Measurements from ENCODE around the gene NELL1.
A peak's percentile ranks its signal among the peaks of the same experiment; 100 is the strongest.

The NELL1 gene

DNA sequence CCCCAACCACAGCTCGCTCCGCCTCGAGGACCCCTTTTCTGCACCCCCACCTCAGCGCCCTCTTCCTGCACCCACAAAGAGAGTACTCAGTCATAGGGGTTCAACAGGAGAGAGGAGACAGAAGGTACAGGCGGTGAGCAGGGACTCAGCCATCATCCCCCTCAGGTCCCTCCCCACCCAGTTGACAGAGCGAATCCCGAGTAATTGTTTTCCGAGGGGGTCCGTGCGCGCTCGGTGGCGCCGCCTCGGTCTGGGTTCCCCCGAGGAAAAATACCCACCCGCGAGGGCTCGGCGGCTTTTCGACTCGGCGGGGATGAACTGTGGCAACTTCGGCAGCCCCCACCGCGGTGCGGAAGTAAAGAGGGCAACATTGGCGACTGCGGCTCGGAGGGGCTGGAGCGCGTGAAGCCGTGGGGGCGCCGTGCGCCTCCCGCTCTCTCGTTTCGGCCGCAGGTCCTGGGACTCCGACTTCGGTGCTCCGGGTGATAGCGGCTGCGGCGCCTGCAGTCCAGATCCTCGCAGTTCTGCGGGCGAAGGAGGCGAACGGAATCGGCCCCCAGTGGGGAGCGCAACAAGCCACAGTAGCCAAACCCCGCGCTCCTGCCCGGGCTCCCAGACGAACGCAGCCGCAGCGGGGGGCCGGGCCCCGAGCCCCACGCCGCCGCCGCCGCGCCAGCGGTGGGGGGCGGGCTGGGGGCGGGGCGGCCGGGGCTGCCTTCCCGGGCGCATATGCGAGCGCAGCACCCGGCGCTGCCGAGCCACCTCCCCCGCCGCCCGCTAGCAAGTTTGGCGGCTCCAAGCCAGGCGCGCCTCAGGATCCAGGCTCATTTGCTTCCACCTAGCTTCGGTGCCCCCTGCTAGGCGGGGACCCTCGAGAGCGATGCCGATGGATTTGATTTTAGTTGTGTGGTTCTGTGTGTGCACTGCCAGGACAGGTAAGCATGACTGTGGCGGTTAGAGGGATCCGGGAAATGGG, at the start of gene NELL1:
NELL1 (plus strand) TSS at position 743 of the 976 bp plus-strand sequence.
- no peak for DNase-seq

DNA sequence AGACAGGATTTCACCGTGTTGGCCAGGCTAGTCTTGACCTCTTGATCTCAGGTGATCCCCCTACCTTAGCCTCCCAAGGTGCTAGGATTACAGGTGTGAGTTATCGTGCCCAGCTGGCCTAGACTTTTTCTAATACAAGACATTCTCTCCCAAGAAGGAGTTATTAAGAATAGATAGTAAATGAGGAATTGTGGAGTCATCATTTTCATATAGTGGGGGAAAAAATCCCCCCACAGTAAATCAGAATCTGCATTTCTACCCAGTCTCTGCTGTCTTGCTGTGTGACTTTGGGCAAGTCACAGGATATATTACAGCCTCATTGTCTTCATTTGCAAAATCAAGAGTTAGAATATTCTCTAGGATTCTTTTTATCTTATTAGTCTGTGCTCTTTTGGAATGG, 48.4 kb upstream of the NELL1 start:
- no peak for DNase-seq

DNA sequence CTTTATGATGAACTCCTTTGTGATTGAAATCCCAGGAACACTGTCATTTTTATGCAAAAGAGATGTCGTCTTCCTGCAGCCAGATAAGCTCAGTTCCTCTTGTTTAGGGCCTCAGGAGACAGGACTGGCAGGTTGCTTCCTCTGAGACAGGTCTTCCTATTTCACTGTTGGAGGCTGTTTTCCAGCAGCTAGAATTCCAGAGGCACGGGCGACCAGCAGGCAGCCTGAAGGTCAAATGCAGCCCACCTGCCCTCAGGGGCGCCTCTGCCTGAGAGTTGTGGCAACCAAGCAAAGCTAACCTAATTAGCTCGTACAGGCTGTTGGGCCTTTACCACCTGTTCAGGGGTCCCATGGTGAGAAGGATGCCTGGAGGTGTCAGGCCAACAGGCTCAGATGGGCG, 47.7 kb upstream of the NELL1 start:
- no peak for DNase-seq

DNA sequence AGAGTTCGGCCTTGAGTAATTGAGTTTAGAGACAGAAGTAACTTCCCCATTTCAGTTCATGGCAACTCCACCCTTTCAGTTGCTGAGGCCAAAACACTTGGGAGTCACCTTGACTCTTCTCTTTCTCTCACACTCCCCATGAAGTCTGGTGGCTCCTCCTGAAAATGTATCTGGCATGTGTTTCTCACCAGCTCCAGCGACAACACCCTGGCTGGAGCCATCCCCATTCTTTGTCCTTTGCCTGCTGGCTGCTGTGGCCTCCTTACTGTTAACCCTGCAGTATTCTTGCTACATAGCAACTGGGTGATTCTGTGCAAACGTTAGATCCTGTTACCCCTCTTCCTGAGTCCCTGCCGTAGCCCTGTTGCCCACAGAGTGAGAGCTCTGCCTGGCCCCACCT, 46.1 kb upstream of the NELL1 start:
- no peak for DNase-seq

DNA sequence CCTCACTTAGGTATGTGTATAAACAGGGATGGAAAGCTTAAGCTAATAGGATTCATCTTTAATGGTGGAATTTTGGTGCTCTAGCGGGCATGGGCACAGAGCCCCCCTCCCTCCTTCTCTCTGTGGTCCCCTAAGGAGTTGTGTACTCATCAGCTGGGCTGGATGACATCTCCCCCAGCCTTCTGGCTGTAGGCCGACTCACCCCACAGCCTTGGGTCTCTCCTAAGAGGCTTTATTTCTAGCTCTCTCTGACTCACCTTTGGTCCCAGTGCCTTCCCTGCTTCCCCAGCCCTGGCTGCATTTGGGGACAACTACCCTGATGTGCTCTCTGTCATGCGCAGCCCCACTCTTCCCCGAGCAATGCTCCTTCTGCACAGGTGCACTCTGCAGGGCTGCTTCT, 43.1 kb upstream of the NELL1 start:
- no peak for DNase-seq

DNA sequence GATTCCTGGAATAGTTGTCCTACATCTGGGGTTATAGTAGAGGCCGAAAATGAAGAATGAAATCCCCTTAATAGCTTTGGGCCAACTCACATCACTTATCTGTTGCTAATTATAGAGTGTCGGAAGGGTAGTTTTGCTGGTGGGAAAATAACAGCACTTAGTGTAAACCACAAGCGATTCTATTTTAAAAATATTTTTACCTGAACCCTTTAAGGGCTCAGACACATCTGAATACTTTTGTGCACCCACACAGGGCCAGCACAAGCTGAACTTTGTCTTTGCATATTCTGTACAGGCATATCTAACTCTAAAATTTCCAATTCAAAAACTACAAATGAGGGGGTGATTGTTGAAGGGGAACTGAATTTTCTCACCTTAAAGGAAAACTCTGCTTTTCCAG, 42.4 kb upstream of the NELL1 start:
- DNase-seq = no peak

DNA sequence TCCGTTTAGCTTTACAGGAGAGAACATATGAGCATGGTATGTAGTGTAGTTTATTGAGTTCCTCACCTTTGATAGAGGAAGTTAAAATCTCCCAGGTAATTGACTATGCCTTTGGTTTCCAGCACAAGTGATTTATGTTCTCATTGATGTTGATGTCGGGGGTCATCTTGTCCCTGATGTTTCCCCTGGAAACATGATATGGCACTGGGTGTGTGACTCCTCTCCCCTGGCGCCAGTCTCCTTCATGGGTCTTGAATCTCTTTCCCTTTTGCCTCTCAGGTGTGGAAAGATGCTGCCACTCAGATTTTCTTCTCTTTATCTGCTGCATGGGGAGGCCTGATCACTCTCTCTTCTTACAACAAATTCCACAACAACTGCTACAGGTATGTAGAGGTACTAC, 41.7 kb upstream of the NELL1 start:
- no peak for DNase-seq

DNA sequence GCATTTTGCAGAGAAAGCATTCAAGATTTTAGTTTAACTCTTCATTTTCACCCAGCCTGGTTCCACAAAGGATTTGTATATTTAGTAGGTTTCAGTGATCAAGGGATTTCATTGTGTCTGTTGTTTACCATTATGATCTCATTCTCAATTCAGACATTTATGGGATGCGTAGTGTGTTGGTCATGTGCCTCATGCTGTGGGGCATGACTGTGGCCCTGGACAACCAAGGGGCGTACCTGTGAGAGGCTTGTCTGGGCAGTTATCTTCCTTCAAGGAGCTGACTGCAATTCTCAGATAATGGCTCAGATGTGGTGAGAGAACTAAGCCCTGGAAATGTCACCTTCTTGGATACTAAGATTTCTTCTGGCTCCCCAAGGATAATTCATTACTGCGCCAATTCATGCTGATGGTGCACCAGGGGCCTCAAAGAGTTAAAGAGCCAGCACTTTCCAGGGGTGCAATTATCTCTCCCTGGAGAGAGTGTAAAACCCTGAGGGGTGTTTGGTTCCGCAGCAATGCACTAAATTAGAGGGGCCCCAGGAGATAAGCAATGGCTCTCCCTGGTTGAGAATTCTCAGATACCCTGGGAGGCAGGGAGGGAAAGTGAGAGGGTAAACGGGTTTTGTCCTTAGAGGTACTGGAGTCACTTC, 37.7 kb upstream of the NELL1 start:
- DNase-seq = no peak

DNA sequence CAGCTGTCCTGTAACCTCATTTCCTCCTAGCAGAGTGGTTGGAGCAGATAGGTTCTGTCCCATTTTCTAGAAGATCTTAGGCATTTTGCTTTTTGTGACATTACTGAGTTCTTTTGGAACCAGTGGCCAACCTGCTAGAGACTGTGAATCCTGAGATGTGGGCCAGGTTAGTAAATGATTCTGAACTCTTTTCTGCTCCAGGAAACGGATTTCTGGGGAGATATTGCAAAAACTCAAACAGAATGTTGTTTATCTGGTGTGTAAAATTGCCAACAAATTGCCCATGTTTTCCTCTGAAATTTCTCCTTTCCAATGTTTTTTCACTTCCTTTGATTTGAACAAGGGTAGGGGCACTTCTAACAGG, 37.2 kb upstream of the NELL1 start:
- DNase-seq = no peak

DNA sequence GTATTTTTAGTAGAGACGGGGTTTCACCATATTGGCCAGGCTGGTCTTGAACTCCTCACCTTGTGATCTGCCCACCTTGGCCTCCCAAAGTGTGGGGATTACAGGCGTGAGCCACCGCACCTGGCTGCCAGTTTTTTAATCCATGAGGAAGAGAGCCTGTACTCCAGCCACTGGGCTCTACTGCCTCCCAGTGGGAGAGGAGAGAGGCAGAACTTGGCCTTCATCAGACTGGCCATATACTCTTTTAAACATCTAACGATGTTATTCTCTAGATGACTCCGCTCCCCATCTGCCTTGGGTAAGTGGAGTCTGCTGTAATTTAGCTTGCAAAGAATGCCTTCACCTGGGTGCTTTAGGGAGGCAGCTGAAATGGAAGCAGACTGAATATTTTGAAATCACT, 35.3 kb upstream of the NELL1 start:
- DNase-seq = no peak

DNA sequence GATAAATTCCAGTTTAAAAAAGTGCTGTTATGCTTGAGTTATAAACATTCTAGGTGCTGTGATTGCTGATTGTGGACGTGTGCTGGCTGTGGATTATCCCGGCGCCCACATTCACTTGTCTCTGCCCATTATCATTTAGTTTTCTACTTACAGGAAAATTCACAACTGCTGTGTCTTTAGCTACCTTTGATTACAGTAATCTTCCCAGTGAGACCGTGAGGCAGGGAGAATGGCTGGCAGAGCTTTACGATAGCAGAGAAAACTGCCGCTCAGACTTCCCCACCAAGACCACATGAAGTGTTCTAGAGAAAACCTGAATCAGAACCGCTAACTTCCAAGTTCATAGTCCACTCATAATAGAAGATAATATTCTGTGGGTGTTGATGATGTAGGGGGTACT, 34.6 kb upstream of the NELL1 start:
- DNase-seq = no peak

DNA sequence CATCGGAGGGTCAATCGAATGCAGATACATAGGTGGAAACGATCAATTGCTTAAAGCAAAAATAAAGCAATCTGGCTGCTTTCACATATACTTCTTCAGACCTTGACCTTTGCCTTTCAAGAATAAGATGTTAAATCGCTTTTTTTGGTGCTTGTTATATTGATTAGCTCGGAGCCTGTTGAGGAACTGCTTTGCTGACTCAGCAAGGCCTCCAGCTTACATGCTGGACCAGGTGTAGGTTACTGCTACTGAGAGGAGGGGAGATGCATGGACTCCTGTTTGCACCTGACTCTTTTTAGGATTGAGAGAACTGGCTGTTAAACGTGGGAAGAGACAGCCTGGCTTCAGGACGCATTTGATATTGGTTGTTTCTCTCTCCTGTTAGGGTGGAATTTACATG, 31.3 kb upstream of the NELL1 start:
- no peak for DNase-seq

DNA sequence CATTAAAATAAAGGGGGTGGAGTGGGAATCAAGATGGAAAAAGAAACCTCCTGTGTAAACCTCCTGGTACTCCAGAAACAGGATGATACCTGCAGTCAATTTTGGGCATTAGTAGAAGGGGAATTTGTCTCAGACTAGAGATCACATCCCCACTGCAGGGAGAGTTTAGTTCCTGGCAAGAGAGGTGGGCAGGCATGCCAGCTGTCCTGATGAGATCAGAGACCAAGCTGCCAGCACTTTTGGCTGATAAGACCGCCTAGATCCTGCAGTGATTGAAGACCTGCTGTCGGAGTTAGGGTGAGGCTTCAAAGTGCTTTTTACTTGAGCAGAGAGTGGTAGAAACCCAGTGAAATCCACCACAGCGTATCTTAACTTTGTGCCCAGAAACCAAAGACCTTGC, 29.7 kb upstream of the NELL1 start:
- DNase-seq = no peak

DNA sequence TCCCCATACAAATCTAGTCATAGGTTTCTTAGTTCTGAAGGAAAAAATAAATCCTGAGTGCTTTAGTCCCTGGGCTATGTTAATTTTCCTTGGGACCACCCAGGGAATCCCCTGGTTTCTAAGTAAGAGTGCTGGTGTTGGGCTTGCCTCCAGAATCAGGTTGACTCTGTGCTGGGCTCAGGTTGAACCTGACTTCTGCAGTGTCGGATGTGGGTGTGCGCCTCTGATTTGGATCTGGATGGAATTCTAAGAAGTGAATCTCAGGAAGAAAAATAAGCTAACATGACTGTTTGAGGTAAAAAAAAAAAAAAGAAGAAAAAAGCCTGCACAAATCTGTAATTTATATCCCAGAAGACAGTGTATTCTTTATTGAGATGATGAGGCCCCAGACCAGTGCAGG, 29.0 kb upstream of the NELL1 start:
- no peak for DNase-seq

DNA sequence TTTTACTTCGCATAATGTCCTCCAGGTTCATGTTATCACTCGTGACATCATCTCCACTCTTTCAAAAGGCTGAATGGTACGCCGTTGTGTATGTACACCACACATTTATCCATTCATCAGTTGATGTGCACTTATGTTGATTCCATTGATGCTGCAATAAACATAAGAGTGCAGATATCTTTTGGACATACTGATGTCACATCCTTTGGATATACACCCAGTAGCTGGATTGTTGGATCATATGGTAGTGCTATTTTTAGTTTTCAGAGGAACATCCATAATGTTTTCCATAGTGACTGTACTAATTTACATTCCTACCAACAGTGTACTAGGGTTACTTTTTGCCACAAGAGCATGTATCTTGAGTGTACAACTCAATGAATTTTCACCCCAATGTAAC, 25.0 kb upstream of the NELL1 start:
- DNase-seq = no peak

DNA sequence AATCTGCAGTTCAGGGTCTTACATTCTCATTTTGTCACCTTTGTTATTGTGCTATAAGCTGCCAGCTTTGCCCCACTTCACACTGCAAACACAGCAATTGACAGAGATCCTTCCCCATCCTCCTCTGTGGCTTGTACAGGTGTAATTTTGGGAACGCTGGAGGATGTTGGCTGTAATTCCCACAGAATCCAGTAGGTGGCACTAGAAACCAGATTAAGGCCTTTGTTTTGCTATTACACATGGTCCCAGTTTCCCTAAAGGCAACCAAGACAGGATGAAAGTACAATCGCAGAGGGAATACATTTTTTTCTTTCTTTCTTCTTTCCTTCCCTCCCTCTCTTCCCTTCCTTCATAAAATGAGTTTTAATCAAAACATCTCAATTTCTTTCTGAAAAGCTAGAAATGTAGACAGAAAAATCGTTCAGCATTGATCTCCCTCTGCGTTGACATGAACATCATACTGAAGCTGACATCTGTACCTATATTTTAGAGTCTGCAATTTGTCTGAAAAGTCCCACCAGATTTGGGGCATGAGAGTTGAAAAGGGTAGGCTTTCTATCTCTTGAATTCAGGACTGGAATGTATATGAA, 21.3 kb upstream of the NELL1 start:
- DNase-seq = peak; percentile 27

DNA sequence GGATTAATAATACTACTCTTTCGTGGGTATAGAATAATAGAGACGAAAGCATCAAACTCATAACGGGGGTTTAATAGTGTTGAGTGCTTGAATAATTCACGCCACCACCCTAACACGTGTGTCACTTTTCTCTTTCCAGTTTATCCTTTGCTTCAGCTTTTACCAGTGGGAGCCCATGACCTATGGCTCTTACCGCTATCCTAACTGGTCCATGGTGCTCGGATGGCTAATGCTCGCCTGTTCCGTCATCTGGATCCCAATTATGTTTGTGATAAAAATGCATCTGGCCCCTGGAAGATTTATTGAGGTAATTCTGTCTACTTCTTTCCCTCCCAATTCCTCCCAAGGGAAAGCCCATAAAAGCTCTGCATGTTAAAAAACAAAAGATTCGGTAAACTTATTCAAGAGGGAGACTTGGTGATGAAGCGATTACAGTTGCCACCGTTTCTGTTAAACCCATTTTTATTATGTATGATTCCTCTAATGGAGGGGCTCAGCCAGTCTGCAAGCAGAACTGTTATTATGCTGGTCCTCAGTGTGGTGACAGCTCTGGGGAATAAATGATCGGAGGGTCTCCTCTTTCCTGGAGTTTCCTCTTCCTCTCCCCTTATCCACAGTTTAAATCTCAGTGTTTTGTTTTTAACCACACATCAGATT, 17.1 kb upstream of the NELL1 start:
- DNase-seq = no peak

DNA sequence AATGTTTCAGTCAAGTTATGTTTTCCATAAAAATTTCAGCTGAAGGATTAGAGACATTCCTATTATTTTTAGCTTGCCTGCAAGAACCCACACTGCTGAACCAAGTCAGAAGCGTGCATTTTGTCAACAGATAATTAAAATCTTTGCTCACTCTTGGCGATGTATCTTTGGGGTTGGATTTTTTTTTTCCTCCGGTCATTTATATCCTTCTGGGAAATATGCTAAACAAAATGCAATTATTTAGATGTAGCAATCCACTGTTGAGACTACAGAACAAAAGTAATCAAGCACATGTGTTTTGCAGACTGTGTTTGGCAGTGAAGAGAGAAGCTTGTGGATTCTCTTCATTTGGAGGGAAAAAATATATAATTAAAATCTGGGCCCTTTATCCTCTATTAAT, 15.3 kb upstream of the NELL1 start:
- DNase-seq = no peak

DNA sequence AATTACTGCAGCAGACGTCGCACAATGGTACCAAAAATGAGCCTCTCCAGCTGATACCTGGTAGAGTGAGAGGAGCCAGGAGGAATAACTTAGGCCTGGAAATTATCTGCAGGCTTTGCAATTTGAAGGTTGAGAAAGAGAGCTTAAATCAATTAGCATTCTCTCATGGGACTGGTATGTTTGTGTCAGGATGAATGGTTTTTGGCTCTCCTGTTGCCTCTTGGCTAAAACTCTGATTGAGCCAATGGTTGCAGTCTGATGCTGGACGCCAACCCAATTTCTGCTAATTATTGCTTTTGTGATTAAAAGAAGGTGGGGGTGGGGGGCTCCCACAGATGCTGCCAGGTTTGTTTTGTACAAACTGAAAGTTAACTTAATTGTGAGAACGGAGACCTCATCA, 12.5 kb upstream of the NELL1 start:
- no peak for DNase-seq

DNA sequence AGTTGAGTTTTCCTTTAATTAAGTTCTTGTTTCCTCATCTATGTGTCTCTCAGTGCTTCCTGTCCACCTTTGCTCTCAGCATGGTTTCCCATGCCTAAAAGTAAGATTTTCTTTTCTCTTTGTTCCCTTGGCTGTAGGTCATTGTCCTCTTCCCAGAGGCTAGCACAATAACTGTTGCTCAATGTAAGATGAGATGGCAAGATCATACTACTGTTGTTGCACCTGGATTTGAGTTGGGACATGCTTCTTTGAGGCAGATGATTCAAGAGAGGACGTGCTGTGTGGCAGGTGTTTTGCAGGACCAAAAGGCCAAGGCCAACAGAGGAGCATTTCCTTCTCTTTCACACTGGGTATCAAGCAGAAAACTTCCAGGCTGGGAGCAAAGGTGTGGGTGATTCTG, 11.3 kb upstream of the NELL1 start:
- no peak for DNase-seq

DNA sequence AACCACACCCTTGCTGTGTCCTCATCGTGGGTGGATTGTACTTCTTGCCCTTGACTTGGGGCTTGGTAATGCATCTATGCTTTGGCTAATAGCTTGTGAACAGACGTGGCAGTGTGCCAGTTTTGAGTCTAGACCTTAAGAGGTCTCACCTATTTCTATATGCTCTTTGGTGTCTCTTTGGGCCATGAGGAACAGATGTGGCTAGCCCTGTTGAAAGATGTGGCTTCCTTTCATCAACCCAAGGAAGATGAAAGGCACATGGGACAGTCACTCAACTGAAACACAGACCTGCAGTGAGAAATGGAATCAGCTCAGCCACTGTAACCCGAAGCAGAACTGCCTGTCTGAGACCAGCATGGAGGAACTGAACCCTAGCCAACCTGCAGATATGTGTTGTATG, 7.9 kb upstream of the NELL1 start:
- DNase-seq = no peak

DNA sequence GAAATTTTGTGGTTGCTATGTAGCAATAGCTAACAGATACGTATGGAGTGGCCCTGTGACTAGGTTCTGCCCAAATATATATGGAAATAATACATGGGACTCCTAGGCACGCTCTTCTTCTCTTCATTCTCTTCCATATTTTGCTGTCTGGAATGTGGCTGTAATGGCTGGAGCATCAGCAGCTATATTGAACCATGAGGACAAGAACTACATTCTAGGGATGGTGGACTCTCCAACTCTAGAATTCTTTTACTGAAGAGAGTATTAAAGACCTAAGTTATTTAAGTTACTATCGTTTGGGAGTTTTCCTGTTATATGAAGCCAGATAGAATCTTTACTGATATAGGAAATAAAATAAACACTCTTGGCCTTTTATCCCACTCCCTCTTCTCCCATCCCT, 7.5 kb upstream of the NELL1 start:
- DNase-seq = no peak

DNA sequence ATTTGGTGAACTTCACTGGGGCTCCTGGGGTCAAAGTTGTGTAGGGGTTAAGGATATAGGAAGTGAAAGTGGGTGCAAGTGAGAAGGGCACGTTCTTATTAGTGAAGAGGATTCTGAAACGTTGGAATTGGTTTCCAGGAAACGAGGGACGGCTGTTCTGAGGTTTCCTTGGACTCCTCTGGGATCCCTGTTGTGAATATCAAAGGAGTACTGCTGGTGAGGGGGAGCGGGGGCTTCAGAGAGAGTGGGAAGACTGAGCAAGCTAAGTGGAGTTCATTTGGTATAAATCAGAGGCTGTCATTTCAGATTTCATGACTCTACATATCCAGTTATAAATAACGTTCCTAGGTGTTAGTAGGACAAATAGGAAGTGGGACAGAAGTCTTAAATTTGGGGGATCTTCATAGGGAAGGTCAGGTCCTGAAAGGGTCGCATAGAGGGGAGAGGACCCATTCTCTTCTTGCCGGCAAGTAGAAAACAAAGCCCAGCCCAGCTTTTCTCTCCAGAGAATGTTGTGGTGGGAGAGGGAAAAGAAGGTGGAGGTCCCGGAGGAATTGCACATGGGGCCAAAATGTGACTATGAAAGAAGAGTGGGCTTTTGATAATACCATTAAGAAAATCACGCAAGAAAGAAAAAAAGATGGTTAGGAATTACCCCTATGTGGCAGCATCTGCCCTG, 1.1 kb upstream of the NELL1 start:
- no peak for DNase-seq

All from inflammatory macrophage treated with lipopolysaccharide for 4 hours (primary cell).